IMR-90 (cell line): ENCODE data around the gene MRPL48. TPM values are rescaled to one million over a fixed set of nuclear protein-coding genes. Genes with fewer than 3 reads are reported as not detected.

Experiments
- ATAC-seq: fragments of 200-7000 bp; cut with Tn5 transposase; 2 replicates; pipeline ENCODE4 v1.9.1; 2020; ENCODE audit warnings: low read depth, mild to moderate bottlenecking, moderate library complexity
- BruUV-seq: library from RNA; stranded (reverse); fragments of 400-500 nt; replicated peaks from 2 replicates; lab custom pipeline; 2021; lab: Mats Ljungman, UMichigan
- CTCF ChIA-PET: fragments of 300-600 bp; formaldehyde crosslinking; extraction: SDS; loops from one replicate; lab custom pipeline; 2021; ENCODE audit warnings: antibody characterized with exemption; lab: Yijun Ruan, JAX
- POLR2A ChIA-PET: fragments of 300-600 bp; sonication (Branson Sonifier 250); formaldehyde crosslinking; loops from one replicate; lab custom pipeline; 2022; ENCODE audit warnings: antibody characterized with exemption; ENCODE audit not compliant: unreplicated experiment; lab: Charles Lee
- DNase-seq: peaks from one replicate; pipeline ENCODE4 v3.0.0; 2013
- H2AFZ ChIP-seq: replicated peaks from 2 replicates; pipeline ENCODE3; 2013; ENCODE audit warnings: low read length, mild to moderate bottlenecking; ENCODE audit not compliant: poor library complexity
- H2AK5ac ChIP-seq: 2 replicates; pipeline ENCODE4 v1.6.1; 2013; ENCODE audit warnings: low read depth, low read length, inconsistent platforms
- H2AK9ac ChIP-seq: replicated peaks from 2 replicates; pipeline ENCODE3; 2013; ENCODE audit warnings: mild to moderate bottlenecking, low read depth, low read length, moderate library complexity; ENCODE audit not compliant: poor library complexity
- H2BK120ac ChIP-seq: 2 replicates; pipeline ENCODE4 v1.6.1; 2013; ENCODE audit warnings: low read depth, low read length, inconsistent platforms
- H2BK15ac ChIP-seq: 3 replicates; pipeline ENCODE4 v1.6.1; 2013; ENCODE audit warnings: low read depth, low read length, inconsistent platforms
- H2BK20ac ChIP-seq: 2 replicates; pipeline ENCODE4 v1.6.1; 2013; ENCODE audit warnings: low read depth, mild to moderate bottlenecking, inconsistent platforms, low read length, moderate library complexity
- H2BK5ac ChIP-seq: 2 replicates; pipeline ENCODE4 v1.6.1; 2013; ENCODE audit warnings: mild to moderate bottlenecking, low read depth, low read length, inconsistent platforms; ENCODE audit not compliant: poor library complexity, severe bottlenecking
- H3K14ac ChIP-seq: replicated peaks from 2 replicates; pipeline ENCODE4 v1.6.1; 2013; ENCODE audit warnings: low read depth, low read length, inconsistent platforms
- H3K18ac ChIP-seq: 2 replicates; pipeline ENCODE4 v1.6.1; 2013; ENCODE audit warnings: low read depth, low read length, control low read depth
- H3K23ac ChIP-seq: 2 replicates; pipeline ENCODE4 v1.6.1; 2013; ENCODE audit warnings: low read depth, low read length, inconsistent platforms
- H3K27ac ChIP-seq: 2 replicates; pipeline ENCODE4 v1.5.1; 2013; ENCODE audit warnings: mild to moderate bottlenecking, control low read depth, low read length; ENCODE audit not compliant: insufficient read depth
- H3K27me3 ChIP-seq: 2 replicates; pipeline ENCODE4 v1.6.1; 2013; ENCODE audit warnings: low read length; ENCODE audit not compliant: control insufficient read depth, insufficient read depth
- H3K36me3 ChIP-seq: 2 replicates; pipeline ENCODE4 v1.6.1; 2013; ENCODE audit warnings: low read length, mixed read lengths; ENCODE audit not compliant: control insufficient read depth, insufficient read depth
- H3K4ac ChIP-seq: 2 replicates; pipeline ENCODE4 v1.6.1; 2013; ENCODE audit warnings: low read depth, low read length, inconsistent platforms
- H3K4me1 ChIP-seq: 2 replicates; pipeline ENCODE4 v1.6.1; 2013; ENCODE audit warnings: low read length, mixed read lengths; ENCODE audit not compliant: control insufficient read depth, insufficient read depth
- H3K4me2 ChIP-seq: 2 replicates; pipeline ENCODE4 v1.6.1; 2013; ENCODE audit warnings: low read depth, mild to moderate bottlenecking, control low read depth, low read length, moderate library complexity
- H3K4me3 ChIP-seq: 2 replicates; pipeline ENCODE4 v1.5.1; 2013; ENCODE audit warnings: low read depth, mild to moderate bottlenecking, control low read depth, low read length, moderate library complexity; ENCODE audit not compliant: insufficient read depth
- H3K56ac ChIP-seq: 2 replicates; pipeline ENCODE4 v1.6.1; 2013; ENCODE audit warnings: low read length, inconsistent platforms; ENCODE audit not compliant: insufficient read depth; ENCODE audit errors: extremely low read depth
- H3K79me1 ChIP-seq, 2 experiments: 2 replicates each; pipeline ENCODE4 v1.6.1; 2013; ENCODE audit warnings: low read length in 2 of 2, inconsistent platforms in 1 of 2, low read depth in 1 of 2
- H3K9ac ChIP-seq: 2 replicates; pipeline ENCODE4 v1.6.1; 2013; ENCODE audit warnings: low read depth, low read length, control low read depth
- H3K9me1 ChIP-seq: 2 replicates; pipeline ENCODE4 v1.6.1; 2013; ENCODE audit warnings: low read length, inconsistent platforms; ENCODE audit not compliant: insufficient read depth
- H3K9me3 ChIP-seq: 2 replicates; pipeline ENCODE4 v1.6.1; 2013; ENCODE audit warnings: low read length; ENCODE audit not compliant: control insufficient read depth, insufficient read depth
- H4K20me1 ChIP-seq: 2 replicates; pipeline ENCODE4 v1.6.1; 2013; ENCODE audit warnings: low read length, inconsistent platforms; ENCODE audit not compliant: insufficient read depth
- H4K5ac ChIP-seq: 2 replicates; pipeline ENCODE4 v1.6.1; 2013; ENCODE audit warnings: mild to moderate bottlenecking, low read depth, low read length, control low read depth
- H4K8ac ChIP-seq, 2 experiments: 2 replicates each; pipeline ENCODE4 v1.6.1; 2013; ENCODE audit warnings: low read depth in 2 of 2, low read length in 2 of 2, control low read depth in 1 of 2, inconsistent platforms in 1 of 2
- H4K91ac ChIP-seq: 2 replicates; pipeline ENCODE4 v1.6.1; 2013; ENCODE audit warnings: low read depth, low read length, inconsistent platforms; ENCODE audit not compliant: insufficient read depth
- BHLHE40 ChIP-seq: fragments of 150-350 bp; IDR thresholded peaks from 2 replicates; pipeline ENCODE4 v1.6.1; 2016; ENCODE audit warnings: mild to moderate bottlenecking, low read depth, low read length
- CEBPB ChIP-seq: IDR thresholded peaks from 2 replicates; pipeline ENCODE4 v1.6.1; 2012; ENCODE audit warnings: low read depth, low read length, improper control_type of control experiment
- CHD1 ChIP-seq: IDR thresholded peaks from 2 replicates; pipeline ENCODE4 v1.6.1; 2012; ENCODE audit warnings: low read depth, low read length, improper control_type of control experiment
- FOS ChIP-seq: fragments of 150-350 bp; IDR thresholded peaks from 2 replicates; pipeline ENCODE4 v1.6.1; 2016; ENCODE audit warnings: low read depth, low read length
- MAFK ChIP-seq: IDR thresholded peaks from 2 replicates; pipeline ENCODE4 v1.6.1; 2012; ENCODE audit warnings: low read depth, low read length, improper control_type of control experiment
- MAZ ChIP-seq: IDR thresholded peaks from 2 replicates; pipeline ENCODE4 v1.6.1; 2012; ENCODE audit warnings: low read depth, mild to moderate bottlenecking, low read length, improper control_type of control experiment, moderate library complexity, borderline replicate concordance
- NFE2L2 ChIP-seq: fragments of 150-350 bp; IDR thresholded peaks from 2 replicates; pipeline ENCODE4 v1.6.1; 2016; ENCODE audit warnings: low read depth, mild to moderate bottlenecking, low read length
- POLR2A ChIP-seq: IDR thresholded peaks from 2 replicates; pipeline ENCODE4 v1.6.1; 2012; ENCODE audit warnings: mild to moderate bottlenecking, low read depth, low read length
- RAD21 ChIP-seq: IDR thresholded peaks from 2 replicates; pipeline ENCODE4 v1.6.1; 2012; ENCODE audit warnings: low read length, improper control_type of control experiment
- RCOR1 ChIP-seq: IDR thresholded peaks from 2 replicates; pipeline ENCODE4 v1.6.1; 2012; ENCODE audit warnings: mild to moderate bottlenecking, low read length, improper control_type of control experiment; ENCODE audit not compliant: insufficient replicate concordance
- RFX5 ChIP-seq: IDR thresholded peaks from 2 replicates; pipeline ENCODE4 v1.8.0; 2012; ENCODE audit warnings: low read depth, mild to moderate bottlenecking, low read length, moderate library complexity
- SMC3 ChIP-seq: fragments of 150-350 bp; IDR thresholded peaks from 2 replicates; pipeline ENCODE4 v1.6.1; 2016; ENCODE audit warnings: low read depth, mild to moderate bottlenecking, antibody characterized with exemption, low read length, moderate library complexity
- WGBS, 2 experiments: methylation state at CpG; one replicate each; pipeline versions ENCODE4 v1.1.5 to v1.1.7; 2013; ENCODE audit warnings: missing lambda C conversion rate in 2 of 2; ENCODE audit not compliant: insufficient read length in 1 of 2; ENCODE audit errors: extremely low coverage in 2 of 2; 5-methylcytosine and 5-hydroxymethylcytosine counted together
- dilution Hi-C: fragments of 300-500 bp; cut with HindIII; formaldehyde crosslinking; loops from one replicate; pipeline ENCODE4 v1.14.3; 2018; ENCODE audit warnings: low sequenced_read_pairs; ENCODE audit not compliant: unreplicated experiment
- in situ Hi-C: fragments of 300-500 bp; cut with MboI; formaldehyde crosslinking; loops from 3 replicates; pipeline ENCODE4 v1.14.3; 2019; ENCODE audit warnings: low sequenced_read_pairs, inconsistent platforms, mixed read lengths
- intact Hi-C: fragments of 100-400 bp; cut with micrococcal nuclease; formaldehyde crosslinking; loops from 2 replicates; pipeline ENCODE4 v1.10.0; 2022
- polyA plus RNA-seq, 3 experiments: library from polyadenylated mRNA; depleted of rRNA; stranded (reverse); fragments of >200 nt; gene quantifications; 2 replicates each; pipeline ENCODE4 v1.2.3, GENCODE V29; 2012; ENCODE audit warnings: low replicate concordance in 1 of 3
- total RNA-seq: library from RNA; depleted of rRNA; stranded (reverse); fragments of >200 nt; gene quantifications from 2 replicates; pipeline ENCODE4 v1.2.3, GENCODE V29; 2012
- TF ChIP-seq, protein P1 (sequence below): conservative IDR thresholded peaks from 2 replicates; pipeline ENCODE4 v1.5.1; 2012; ENCODE audit warnings: mild to moderate bottlenecking, low read depth, low read length, improper control_type of control experiment
- TF ChIP-seq, protein P2 (sequence below): fragments of 150-350 bp; IDR thresholded peaks from 2 replicates; pipeline ENCODE4 v1.6.1; 2017; ENCODE audit warnings: mild to moderate bottlenecking, antibody characterized with exemption, low read length, low read depth

MRPL48 gene
- total and polyA plus RNA-seq, 2 of the 4 experiments (the other 2 are of a cell fraction), result 24.0 to 29.4 TPM

DNA sequence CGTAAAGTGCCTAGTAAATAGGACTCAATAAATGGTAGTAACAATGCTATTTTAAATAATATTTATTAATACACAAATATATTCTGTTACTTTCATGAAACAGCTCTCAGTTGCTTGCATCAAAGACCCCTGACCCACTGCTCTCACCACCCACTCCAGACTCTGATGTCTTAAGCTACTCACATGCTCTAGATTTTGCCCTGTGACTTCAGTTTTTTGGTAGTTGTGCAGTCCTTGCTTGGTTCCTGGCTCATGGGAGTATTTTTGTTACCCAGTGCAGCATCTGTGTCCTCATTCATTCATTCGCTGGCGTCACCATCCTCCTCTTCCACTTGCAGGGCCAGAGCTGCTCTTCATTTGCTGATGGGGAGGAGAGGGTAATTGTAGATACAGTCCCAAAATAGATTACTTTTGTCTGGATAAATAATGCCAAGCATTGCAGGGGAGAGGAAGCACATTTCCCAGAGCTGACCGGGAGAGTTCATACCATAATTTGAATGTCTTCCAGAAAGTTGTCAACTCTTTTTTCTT lies 12.7 kb downstream of the MRPL48 start:
- in situ Hi-C loops (no loop called here), intact Hi-C loops (no loop called here), dilution Hi-C loops (no loop called here)
- H3K14ac ChIP-seq, result no peak overlapping the region
- no peak for TF ChIP-seq RAD21
- TF ChIP-seq MAZ, result no peak
- TF ChIP-seq POLR2A, result no peak
- TF ChIP-seq, protein P1, sequence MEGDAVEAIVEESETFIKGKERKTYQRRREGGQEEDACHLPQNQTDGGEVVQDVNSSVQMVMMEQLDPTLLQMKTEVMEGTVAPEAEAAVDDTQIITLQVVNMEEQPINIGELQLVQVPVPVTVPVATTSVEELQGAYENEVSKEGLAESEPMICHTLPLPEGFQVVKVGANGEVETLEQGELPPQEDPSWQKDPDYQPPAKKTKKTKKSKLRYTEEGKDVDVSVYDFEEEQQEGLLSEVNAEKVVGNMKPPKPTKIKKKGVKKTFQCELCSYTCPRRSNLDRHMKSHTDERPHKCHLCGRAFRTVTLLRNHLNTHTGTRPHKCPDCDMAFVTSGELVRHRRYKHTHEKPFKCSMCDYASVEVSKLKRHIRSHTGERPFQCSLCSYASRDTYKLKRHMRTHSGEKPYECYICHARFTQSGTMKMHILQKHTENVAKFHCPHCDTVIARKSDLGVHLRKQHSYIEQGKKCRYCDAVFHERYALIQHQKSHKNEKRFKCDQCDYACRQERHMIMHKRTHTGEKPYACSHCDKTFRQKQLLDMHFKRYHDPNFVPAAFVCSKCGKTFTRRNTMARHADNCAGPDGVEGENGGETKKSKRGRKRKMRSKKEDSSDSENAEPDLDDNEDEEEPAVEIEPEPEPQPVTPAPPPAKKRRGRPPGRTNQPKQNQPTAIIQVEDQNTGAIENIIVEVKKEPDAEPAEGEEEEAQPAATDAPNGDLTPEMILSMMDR, result no peak
- no peak for TF ChIP-seq CHD1
- no peak for TF ChIP-seq MAFK
- no peak for TF ChIP-seq NFE2L2
- no peak for TF ChIP-seq RFX5
- TF ChIP-seq CEBPB, result no peak
- TF ChIP-seq, protein P2, sequence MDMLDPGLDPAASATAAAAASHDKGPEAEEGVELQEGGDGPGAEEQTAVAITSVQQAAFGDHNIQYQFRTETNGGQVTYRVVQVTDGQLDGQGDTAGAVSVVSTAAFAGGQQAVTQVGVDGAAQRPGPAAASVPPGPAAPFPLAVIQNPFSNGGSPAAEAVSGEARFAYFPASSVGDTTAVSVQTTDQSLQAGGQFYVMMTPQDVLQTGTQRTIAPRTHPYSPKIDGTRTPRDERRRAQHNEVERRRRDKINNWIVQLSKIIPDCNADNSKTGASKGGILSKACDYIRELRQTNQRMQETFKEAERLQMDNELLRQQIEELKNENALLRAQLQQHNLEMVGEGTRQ, result no peak
- TF ChIP-seq SMC3, result no peak
- no peak for TF ChIP-seq RCOR1
- no peak for TF ChIP-seq BHLHE40
- no peak for TF ChIP-seq FOS
- H2BK120ac ChIP-seq, result no peak overlapping the region
- no peak overlapping the region for H2BK5ac ChIP-seq
- no peaks in the 10 kb centered on the region for H3K9me1 ChIP-seq
- H2AK9ac ChIP-seq, result no peak overlapping the region
- no peak overlapping the region for H3K4me2 ChIP-seq
- H3K4me1 ChIP-seq, result no peaks in the 10 kb centered on the region
- no peak overlapping the region for H4K8ac ChIP-seq
- no peak overlapping the region for H3K4me3 ChIP-seq
- BruUV-seq, result no TSS peak
- H3K56ac ChIP-seq, result no peak overlapping the region
- H2AK5ac ChIP-seq, result no peak overlapping the region
- H3K36me3 ChIP-seq, result peaks cover 2% of the 10 kb centered on the region; the same call in 1 of the 2 replicates
- no peaks in the 10 kb centered on the region for H3K9me3 ChIP-seq
- no peak overlapping the region for H2BK20ac ChIP-seq
- ChIA-PET POLR2A (no interaction called here), CTCF (interaction anchor here (0.7 kb wide), 1 partner anchor 174 kb away, joined by 9 read pairs; no protein-coding TSS in a partner anchor)
- DNase-seq (no peak), ATAC-seq (no peak)
- no peaks in the 10 kb centered on the region for H3K27me3 ChIP-seq
- no peak overlapping the region for H3K23ac ChIP-seq
- no peak overlapping the region for H3K9ac ChIP-seq
- H4K5ac ChIP-seq, result no peak overlapping the region
- H2BK15ac ChIP-seq, result no peak overlapping the region
- H2AFZ ChIP-seq, result no peak overlapping the region
- no peak overlapping the region for H4K91ac ChIP-seq
- no CpG with 5 or more reads among the region's 4 CpGs for WGBS, 2 experiments
- H4K20me1 ChIP-seq, result no peaks in the 10 kb centered on the region
- no peak overlapping the region for H3K4ac ChIP-seq
- no peak overlapping the region for H3K27ac ChIP-seq
- peaks cover 0 to 20% of the 10 kb centered on the region in 2 experiments; a peak in 3 of 4 replicates for H3K79me1 ChIP-seq
- H3K18ac ChIP-seq, result no peak overlapping the region
